Hepatocyte (in vitro differentiated cells): Measurements from ENCODE around the gene COTL1.

ENCODE experiments used
- CTCF ChIP-seq: fragments of 200-600 bp; sonication (generic); IDR thresholded peaks from 2 replicates; pipeline ENCODE4 v1.5.1; 2016; ENCODE audit warnings: antibody characterized with exemption, mild to moderate bottlenecking; ENCODE audit not compliant: poor library complexity
- EZH2 ChIP-seq: fragments of 200-600 bp; sonication (generic); IDR thresholded peaks from 2 replicates; pipeline ENCODE4 v1.6.1; 2016; ENCODE audit warnings: antibody characterized with exemption, mild to moderate bottlenecking, borderline replicate concordance
- EZH2phosphoT487 ChIP-seq: fragments of 200-600 bp; sonication (generic); IDR thresholded peaks from one replicate; pipeline ENCODE4 v1.6.1; 2018; ENCODE audit warnings: antibody characterized with exemption, mild to moderate bottlenecking, low read depth, moderate library complexity; ENCODE audit not compliant: unreplicated experiment, severe bottlenecking

- TF ChIP-seq CTCF, result no peak
- TF ChIP-seq EZH2, result no peak
- no peak for TF ChIP-seq EZH2phosphoT487
Observed at GRCh38 chr16:84538222-84538840, 79.5 kb downstream of the COTL1 start.
